Vagina (tissue), 2 donors: Measurements from ENCODE around the gene SEMA3A. TPM values are rescaled to one million over a fixed set of nuclear protein-coding genes. Genes with fewer than 3 reads are reported as not detected.

Experiments used
- DNase-seq, 2 donors: peaks; one replicate each; pipeline ENCODE4 v3.0.0-alpha.2; 2017; ENCODE audit errors: extremely low spot score in 2 of 2
- H3K27ac ChIP-seq: fragments of 200-600 bp; sonication (generic); one replicate; pipeline ENCODE4 v1.5.1; 2019
- H3K27me3 ChIP-seq: fragments of 200-600 bp; sonication (generic); one replicate; pipeline ENCODE4 v1.5.1; 2019
- H3K36me3 ChIP-seq, 2 donors: fragments of 200-600 bp; sonication (generic); one replicate each; pipeline ENCODE4 v1.5.1; 2017 to 2019
- H3K4me1 ChIP-seq: fragments of 200-600 bp; sonication (generic); one replicate; pipeline ENCODE4 v1.5.1; 2019
- H3K4me3 ChIP-seq, 2 donors: fragments of 200-600 bp; sonication (generic); 1 replicate in 1 of 2; 2 replicates in 1 of 2; pipeline ENCODE4 v1.5.1; 2016 to 2019
- H3K9me3 ChIP-seq: fragments of 200-600 bp; sonication (generic); one replicate; pipeline ENCODE4 v1.5.1; 2019
- CTCF ChIP-seq, 3 experiments: fragments of 450-650 bp in 2 of 3; fragments of 200-600 bp in 1 of 3; sonication (generic) in 1 of 3; IDR thresholded peaks; one replicate each; pipeline ENCODE4 v1.5.1; 2017 to 2019; ENCODE audit warnings: antibody characterized with exemption in 3 of 3, mild to moderate bottlenecking in 2 of 3, moderate library complexity in 2 of 3
- POLR2A ChIP-seq, 2 donors: fragments of 450-650 bp; IDR thresholded peaks; one replicate each; pipeline ENCODE4 v1.6.1; 2017; ENCODE audit warnings: antibody characterized with exemption in 2 of 2, mild to moderate bottlenecking in 2 of 2, moderate library complexity in 2 of 2
- POLR2AphosphoS5 ChIP-seq, 2 donors: sonication (generic); formaldehyde crosslinking; IDR thresholded peaks; one replicate each; pipeline ENCODE4 v1.9.0; 2017; ENCODE audit warnings: antibody characterized with exemption in 2 of 2, mild to moderate bottlenecking in 2 of 2, low read depth in 1 of 2; ENCODE audit not compliant: insufficient read depth in 1 of 2
- intact Hi-C: fragments of 100-400 bp; cut with DNase I; formaldehyde crosslinking; loops from one replicate; pipeline ENCODE4 v1.15.1; 2023
- total RNA-seq: library from RNA; depleted of rRNA; stranded (reverse); fragments of >200 nt; gene quantifications from one replicate; pipeline ENCODE4 v1.2.3, GENCODE V29; 2016

SEMA3A gene
- total RNA-seq, 1 donor from 2014 or later: 3.4 TPM

- no peaks in the 10 kb centered on the region for H3K4me1 ChIP-seq
- intact Hi-C loops: loop anchor here (5.0 kb wide), 1 partner anchor 1503 kb away; no protein-coding TSS in a partner anchor
- H3K4me3 ChIP-seq: no peak overlapping the region
- H3K27ac ChIP-seq: no peak overlapping the region
- no peak for DNase-seq
- no peaks in the 10 kb centered on the region for H3K27me3 ChIP-seq
- H3K9me3 ChIP-seq: no peaks in the 10 kb centered on the region
- TF ChIP-seq POLR2A (IDR thresholded peaks at IDR 0.05): no peak
- no peaks in the 10 kb centered on the region for H3K36me3 ChIP-seq
Observed at GRCh38 chr7:84139986-84140729, 54.4 kb downstream of the SEMA3A start.

- H3K4me3 ChIP-seq: no peak overlapping the region
- TF ChIP-seq CTCF (IDR thresholded peaks at IDR 0.05) (no peak), POLR2AphosphoS5 (IDR thresholded peaks at IDR 0.05; ENCODE audit: insufficient read depth in 1 of 2, low read depth in 1 of 2) (no peak), POLR2A (IDR thresholded peaks at IDR 0.05) (no peak)
- H3K9me3 ChIP-seq: no peaks in the 10 kb centered on the region
- H3K27me3 ChIP-seq: no peaks in the 10 kb centered on the region
- H3K36me3 ChIP-seq: no peaks in the 10 kb centered on the region
- no peak for DNase-seq
- H3K4me1 ChIP-seq: no peaks in the 10 kb centered on the region
- intact Hi-C loops: loop anchor here (5.0 kb wide), 1 partner anchor 1501 kb away; no protein-coding TSS in a partner anchor
- H3K27ac ChIP-seq: no peak overlapping the region
Observed at GRCh38 chr7:84138411-84138810, 56.2 kb downstream of the SEMA3A start.

GRCh38 chr7:84137812-84138211 is 56.8 kb downstream of the SEMA3A start:
- H3K27ac ChIP-seq: no peak overlapping the region
- intact Hi-C loops: loop anchor here (5.0 kb wide), 1 partner anchor 1501 kb away; no protein-coding TSS in a partner anchor
- H3K9me3 ChIP-seq: no peaks in the 10 kb centered on the region
- no peaks in the 10 kb centered on the region for H3K36me3 ChIP-seq
- no peak overlapping the region for H3K4me3 ChIP-seq
- H3K4me1 ChIP-seq: no peaks in the 10 kb centered on the region
- no peak for DNase-seq
- TF ChIP-seq CTCF (IDR thresholded peaks at IDR 0.05) (no peak), POLR2AphosphoS5 (IDR thresholded peaks at IDR 0.05; ENCODE audit: insufficient read depth in 1 of 2, low read depth in 1 of 2) (no peak), POLR2A (IDR thresholded peaks at IDR 0.05) (no peak)
- H3K27me3 ChIP-seq: no peaks in the 10 kb centered on the region

GRCh38 chr7:84136809-84137208 is 57.8 kb downstream of the SEMA3A start:
- TF ChIP-seq POLR2AphosphoS5 (IDR thresholded peaks at IDR 0.05; ENCODE audit: insufficient read depth in 1 of 2, low read depth in 1 of 2) (no peak), CTCF (IDR thresholded peaks at IDR 0.05) (no peak), POLR2A (IDR thresholded peaks at IDR 0.05) (no peak)
- intact Hi-C loops: loop anchor here (5.0 kb wide), 1 partner anchor 1500 kb away; no protein-coding TSS in a partner anchor
- DNase-seq: no peak
- no peaks in the 10 kb centered on the region for H3K9me3 ChIP-seq
- no peak overlapping the region for H3K27ac ChIP-seq
- no peaks in the 10 kb centered on the region for H3K4me1 ChIP-seq
- H3K36me3 ChIP-seq: no peaks in the 10 kb centered on the region
- no peaks in the 10 kb centered on the region for H3K27me3 ChIP-seq
- no peak overlapping the region for H3K4me3 ChIP-seq

GRCh38 chr7:84136336-84136735 is 58.3 kb downstream of the SEMA3A start:
- DNase-seq: no peak
- TF ChIP-seq POLR2A (IDR thresholded peaks at IDR 0.05): no peak
- TF ChIP-seq CTCF (IDR thresholded peaks at IDR 0.05): no peak
- no peak for TF ChIP-seq POLR2AphosphoS5 (IDR thresholded peaks at IDR 0.05; ENCODE audit: insufficient read depth in 1 of 2, low read depth in 1 of 2)
- H3K27ac ChIP-seq: no peak overlapping the region
- H3K36me3 ChIP-seq: no peaks in the 10 kb centered on the region
- H3K9me3 ChIP-seq: no peaks in the 10 kb centered on the region
- no peaks in the 10 kb centered on the region for H3K27me3 ChIP-seq
- H3K4me3 ChIP-seq: no peak overlapping the region
- H3K4me1 ChIP-seq: no peaks in the 10 kb centered on the region
- intact Hi-C loops: loop anchor here (5.0 kb wide), 1 partner anchor 1499 kb away; no protein-coding TSS in a partner anchor
